MCF 10A (cell line): Measurements from ENCODE around the gene GRM8. TPM values are rescaled to one million over a fixed set of nuclear protein-coding genes. Genes with fewer than 3 reads are reported as not detected.

Experiments used
- BruUV-seq: library from RNA; stranded (reverse); fragments of 400-500 nt; replicated peaks from 2 replicates; lab custom pipeline; 2021; lab: Mats Ljungman, UMichigan
- CTCF ChIA-PET: fragments of 300-600 bp; sonication (Branson Sonifier 250); formaldehyde crosslinking; extraction: SDS; loops from one replicate; lab custom pipeline; 2021; ENCODE audit warnings: antibody characterized with exemption, inconsistent platforms; lab: Yijun Ruan, JAX
- POLR2A ChIA-PET: fragments of 300-600, 350-650 bp; sonication (Branson Sonifier 250); formaldehyde crosslinking; extraction: SDS; loops from one replicate; lab custom pipeline; 2020; ENCODE audit warnings: antibody characterized with exemption, inconsistent platforms; lab: Yijun Ruan, JAX
- DNase-seq: peaks from one replicate; pipeline ENCODE4 v3.0.0-alpha.2; 2018; ENCODE audit not compliant: unreplicated experiment
- H3K27ac Mint-ChIP-seq: one replicate; pipeline ENCODE4 v1.8.0; 2022; ENCODE audit warnings: mild to moderate bottlenecking, low read depth, mixed read lengths; ENCODE audit not compliant: unreplicated experiment
- H3K27me3 Mint-ChIP-seq: one replicate; pipeline ENCODE4 v1.8.0; 2022; ENCODE audit warnings: mixed read lengths; ENCODE audit not compliant: insufficient read depth, unreplicated experiment
- H3K36me3 Mint-ChIP-seq: one replicate; pipeline ENCODE4 v1.8.0; 2022; ENCODE audit warnings: mild to moderate bottlenecking, moderate library complexity, mixed read lengths; ENCODE audit not compliant: insufficient read depth, unreplicated experiment
- H3K4me1 Mint-ChIP-seq: one replicate; pipeline ENCODE4 v1.8.0; 2022; ENCODE audit warnings: mixed read lengths; ENCODE audit not compliant: insufficient read depth, unreplicated experiment
- H3K4me3 Mint-ChIP-seq: one replicate; pipeline ENCODE4 v1.8.0; 2022; ENCODE audit warnings: mild to moderate bottlenecking, moderate library complexity, mixed read lengths; ENCODE audit not compliant: unreplicated experiment
- H3K9me3 Mint-ChIP-seq: one replicate; pipeline ENCODE4 v1.8.0; 2022; ENCODE audit warnings: mixed read lengths; ENCODE audit not compliant: unreplicated experiment
- intact Hi-C: fragments of 100-400 bp; cut with micrococcal nuclease; formaldehyde crosslinking; loops from 2 replicates; pipeline ENCODE4 v1.14.1; 2022
- total RNA-seq: library from RNA; stranded (reverse); gene quantifications from 2 replicates; pipeline ENCODE4 v1.2.3, GENCODE V29; 2022
- TF ChIP-seq, protein P1 (sequence below): fragments of 200-600 bp; IDR thresholded peaks from one replicate; pipeline ENCODE4 v1.8.0; 2022; ENCODE audit warnings: antibody characterized with exemption, mild to moderate bottlenecking; ENCODE audit not compliant: unreplicated experiment

The GRM8 gene
- total RNA-seq, 1 experiment from 2014 or later: not detected

DNA sequence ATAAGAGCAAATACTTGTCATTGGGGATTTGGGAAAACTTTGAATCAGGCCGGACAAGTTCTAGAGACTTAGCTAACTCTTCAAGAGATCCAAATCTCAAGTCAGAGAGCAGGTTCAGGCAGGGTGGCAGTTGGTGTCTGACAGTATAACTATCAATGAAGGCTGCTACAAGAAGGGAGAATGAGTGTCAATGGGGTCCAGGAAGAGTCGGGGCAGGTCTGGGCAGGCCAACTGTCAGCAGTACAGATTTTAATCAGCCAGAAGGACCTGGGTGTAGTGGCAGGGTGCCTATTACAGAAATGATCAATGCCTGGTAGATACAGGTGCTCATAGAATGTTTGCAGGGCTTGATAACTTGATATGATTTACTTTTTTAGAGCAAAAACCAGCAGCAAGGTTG, 751.1 kb downstream of the GRM8 start:
- ChIA-PET CTCF (no interaction called here), POLR2A (no interaction called here)
- H3K4me1 Mint-ChIP-seq: peaks cover 8% of the 10 kb centered on the region
- H3K27me3 Mint-ChIP-seq: no peaks in the 10 kb centered on the region
- no peak for DNase-seq
- no peaks in the 10 kb centered on the region for H3K36me3 Mint-ChIP-seq
- BruUV-seq: no TSS peak
- intact Hi-C loops: no loop called here
- TF ChIP-seq, protein P1, sequence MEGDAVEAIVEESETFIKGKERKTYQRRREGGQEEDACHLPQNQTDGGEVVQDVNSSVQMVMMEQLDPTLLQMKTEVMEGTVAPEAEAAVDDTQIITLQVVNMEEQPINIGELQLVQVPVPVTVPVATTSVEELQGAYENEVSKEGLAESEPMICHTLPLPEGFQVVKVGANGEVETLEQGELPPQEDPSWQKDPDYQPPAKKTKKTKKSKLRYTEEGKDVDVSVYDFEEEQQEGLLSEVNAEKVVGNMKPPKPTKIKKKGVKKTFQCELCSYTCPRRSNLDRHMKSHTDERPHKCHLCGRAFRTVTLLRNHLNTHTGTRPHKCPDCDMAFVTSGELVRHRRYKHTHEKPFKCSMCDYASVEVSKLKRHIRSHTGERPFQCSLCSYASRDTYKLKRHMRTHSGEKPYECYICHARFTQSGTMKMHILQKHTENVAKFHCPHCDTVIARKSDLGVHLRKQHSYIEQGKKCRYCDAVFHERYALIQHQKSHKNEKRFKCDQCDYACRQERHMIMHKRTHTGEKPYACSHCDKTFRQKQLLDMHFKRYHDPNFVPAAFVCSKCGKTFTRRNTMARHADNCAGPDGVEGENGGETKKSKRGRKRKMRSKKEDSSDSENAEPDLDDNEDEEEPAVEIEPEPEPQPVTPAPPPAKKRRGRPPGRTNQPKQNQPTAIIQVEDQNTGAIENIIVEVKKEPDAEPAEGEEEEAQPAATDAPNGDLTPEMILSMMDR: no peak
- H3K27ac Mint-ChIP-seq: no peak overlapping the region
- H3K9me3 Mint-ChIP-seq: peaks cover 8% of the 10 kb centered on the region
- no peak overlapping the region for H3K4me3 Mint-ChIP-seq

DNA sequence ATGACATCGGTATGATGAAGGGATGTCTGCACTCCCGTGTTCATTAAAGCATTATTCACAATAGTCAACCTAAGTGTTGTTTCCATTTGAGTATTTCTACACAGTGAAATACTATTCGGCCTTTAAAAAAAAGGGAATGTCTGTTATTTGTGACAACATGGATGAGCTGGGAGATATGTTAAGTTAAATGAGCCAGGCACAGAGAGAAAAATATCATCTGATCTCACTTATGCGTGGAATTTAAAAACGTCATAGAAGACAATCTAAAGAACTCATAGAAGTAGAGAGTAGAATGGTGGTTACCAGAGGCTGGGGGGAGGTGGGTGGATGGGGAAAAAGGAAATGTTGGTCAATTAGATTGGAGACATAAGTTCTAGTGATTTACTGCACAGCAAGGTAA, 753.3 kb downstream of the GRM8 start:
- TF ChIP-seq, protein P1: no peak
- intact Hi-C loops: no loop called here
- Mint-ChIP-seq H3K27me3 (no peaks in the 10 kb centered on the region), H3K36me3 (no peaks in the 10 kb centered on the region), H3K4me3 (no peak overlapping the region), H3K4me1 (peaks cover 13% of the 10 kb centered on the region), H3K27ac (no peak overlapping the region), H3K9me3 (no peaks in the 10 kb centered on the region)
- POLR2A ChIA-PET: no interaction called here
- CTCF ChIA-PET: interaction anchor here (0.6 kb wide), 1 partner anchor 259 kb away, joined by 3 read pairs; no protein-coding TSS in a partner anchor
- no TSS peak for BruUV-seq
- DNase-seq: no peak

DNA sequence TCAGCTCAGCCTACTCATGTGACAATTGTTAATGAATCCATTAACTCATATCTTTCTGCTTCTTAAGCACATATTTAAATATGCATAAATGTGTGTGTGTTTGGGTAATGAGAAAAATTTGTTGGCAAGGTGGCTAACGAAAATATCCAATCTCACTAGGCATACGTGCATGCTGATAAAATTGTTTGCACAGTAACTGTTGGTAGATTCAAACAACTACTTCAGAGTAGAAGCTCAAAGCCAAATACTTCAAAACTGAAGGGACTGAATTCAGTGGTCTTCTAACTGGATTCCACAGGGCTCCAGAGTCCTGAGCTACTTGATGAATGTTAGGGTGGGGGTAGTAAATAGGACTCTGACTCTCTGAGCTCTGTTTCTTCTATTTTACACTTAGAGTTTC, 757.0 kb downstream of the GRM8 start:
- H3K36me3 Mint-ChIP-seq: no peaks in the 10 kb centered on the region
- POLR2A ChIA-PET: interaction anchor here (0.6 to 0.7 kb wide), 2 partner anchors 10 to 131 kb away, joined by 3 to 4 read pairs; no protein-coding TSS in a partner anchor
- BruUV-seq: no TSS peak
- H3K27ac Mint-ChIP-seq: no peak overlapping the region
- TF ChIP-seq, protein P1: no peak
- CTCF ChIA-PET: interaction anchor here (0.6 kb wide), 1 partner anchor 1197 kb away, joined by 3 read pairs; no protein-coding TSS in a partner anchor
- no peaks in the 10 kb centered on the region for H3K27me3 Mint-ChIP-seq
- H3K9me3 Mint-ChIP-seq: no peaks in the 10 kb centered on the region
- no peak overlapping the region for H3K4me3 Mint-ChIP-seq
- no peak for DNase-seq
- intact Hi-C loops: no loop called here
- peaks cover 6% of the 10 kb centered on the region for H3K4me1 Mint-ChIP-seq

DNA sequence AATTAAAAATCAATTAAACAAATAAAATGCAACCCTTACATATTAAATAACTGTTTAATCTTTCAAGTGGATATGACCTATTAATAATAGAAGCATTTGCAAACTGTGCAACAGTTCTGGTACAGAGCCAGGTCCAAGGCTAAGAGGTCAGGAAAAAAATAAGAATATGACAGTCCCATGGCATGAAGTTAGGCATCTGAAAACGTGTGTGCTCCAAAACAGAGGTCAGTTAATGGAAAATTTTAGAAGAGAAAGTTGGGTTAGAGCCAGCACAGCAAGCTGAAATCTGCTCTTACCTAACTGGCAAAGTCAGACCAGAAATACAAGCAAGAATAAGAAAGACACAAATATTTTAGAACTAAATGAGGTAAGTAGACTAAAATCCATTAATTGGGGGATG, 757.7 kb downstream of the GRM8 start:
- Mint-ChIP-seq H3K27ac (no peak overlapping the region), H3K9me3 (no peaks in the 10 kb centered on the region), H3K36me3 (no peaks in the 10 kb centered on the region), H3K4me3 (no peak overlapping the region), H3K27me3 (no peaks in the 10 kb centered on the region), H3K4me1 (peaks cover 6% of the 10 kb centered on the region)
- ChIA-PET CTCF (interaction anchor here (0.6 kb wide), 1 partner anchor 1197 kb away, joined by 3 read pairs; no protein-coding TSS in a partner anchor), POLR2A (no interaction called here)
- intact Hi-C loops: no loop called here
- BruUV-seq: no TSS peak
- DNase-seq: no peak
- TF ChIP-seq, protein P1: no peak
